Upper lobe of left lung (tissue), 6 donors: ENCODE measurements around the gene TM9SF2. TPM values are rescaled to one million over a fixed set of nuclear protein-coding genes. Genes with fewer than 3 reads are reported as not detected.

ENCODE experiments used
- ATAC-seq, 2 donors: fragments of 200-7000 bp; cut with Tn5 transposase; one replicate each; pipeline ENCODE4 v1.9.1; 2022; ENCODE audit warnings: mild to moderate bottlenecking in 2 of 2, moderate library complexity in 2 of 2; ENCODE audit not compliant: low FRiP score in 2 of 2
- DNase-seq, 2 donors: peaks; one replicate each; pipeline ENCODE4 v3.0.0-alpha.2; 2019 to 2020
- H3K27ac ChIP-seq, 4 donors: fragments of 200-600 bp; sonication (generic); one replicate each; pipeline ENCODE4 v1.5.1; 2016 to 2019
- H3K27me3 ChIP-seq, 4 donors: fragments of 200-600 bp; sonication (generic); one replicate each; pipeline ENCODE4 v1.5.1; 2017 to 2019
- H3K36me3 ChIP-seq, 4 donors: fragments of 200-600 bp; sonication (generic); one replicate each; pipeline ENCODE4 v1.5.1; 2016 to 2019
- H3K4me1 ChIP-seq, 4 donors: fragments of 200-600 bp; sonication (generic); one replicate each; pipeline ENCODE4 v1.5.1; 2018 to 2019
- H3K4me3 ChIP-seq, 4 donors: fragments of 200-600 bp; sonication (generic); one replicate each; pipeline ENCODE4 v1.5.1; 2017 to 2019; ENCODE audit warnings: mild to moderate bottlenecking in 2 of 4, moderate library complexity in 1 of 4
- H3K9me3 ChIP-seq, 4 donors: fragments of 200-600 bp; sonication (generic); one replicate each; pipeline ENCODE4 v1.5.1; 2018 to 2019
- EP300 ChIP-seq, 4 donors: sonication (generic); formaldehyde crosslinking; IDR thresholded peaks; one replicate each; pipeline ENCODE4 v1.5.1; 2017; ENCODE audit warnings: antibody characterized with exemption in 4 of 4, control low read depth in 2 of 4
- POLR2A ChIP-seq, 4 donors: fragments of 450-650 bp; IDR thresholded peaks; one replicate each; pipeline ENCODE4 v1.5.1; 2016 to 2017; ENCODE audit warnings: antibody characterized with exemption in 4 of 4, mild to moderate bottlenecking in 2 of 4
- POLR2AphosphoS5 ChIP-seq, 2 donors: sonication (generic); formaldehyde crosslinking; IDR thresholded peaks; one replicate each; pipeline ENCODE4 v1.5.1; 2017; ENCODE audit warnings: antibody characterized with exemption in 2 of 2
- WGBS, 2 donors: methylation state at CpG; one replicate each; pipeline ENCODE4 v1.1.5; 2017 to 2018; 5-methylcytosine and 5-hydroxymethylcytosine counted together
- total RNA-seq, 6 donors: library from RNA; depleted of rRNA in 4 of 6; stranded (reverse); fragments of >200 nt in 4 of 6; gene quantifications; one replicate each; pipeline versions ENCODE4 v1.1.0 to v1.2.1, GENCODE V29; 2016 to 2021
- TF ChIP-seq, protein P1 (sequence below), 6 experiments: fragments of 450-650 bp in 4 of 6; fragments of 200-600 bp in 2 of 6; sonication (generic) in 2 of 6; IDR thresholded peaks; one replicate each; pipeline ENCODE4 v1.5.1; 2016 to 2019; ENCODE audit warnings: antibody characterized with exemption in 6 of 6
- donor health status: DM: no; HTN: no; CAD: no; lungs with moderate emphysema.
- donor health status: DM: no; HTN: yes; CAD: no; lungs with severe emphysema.

TM9SF2 gene
- total RNA-seq, 6 donors from 2014 or later: 34.7 to 142 (median 116) TPM

DNA sequence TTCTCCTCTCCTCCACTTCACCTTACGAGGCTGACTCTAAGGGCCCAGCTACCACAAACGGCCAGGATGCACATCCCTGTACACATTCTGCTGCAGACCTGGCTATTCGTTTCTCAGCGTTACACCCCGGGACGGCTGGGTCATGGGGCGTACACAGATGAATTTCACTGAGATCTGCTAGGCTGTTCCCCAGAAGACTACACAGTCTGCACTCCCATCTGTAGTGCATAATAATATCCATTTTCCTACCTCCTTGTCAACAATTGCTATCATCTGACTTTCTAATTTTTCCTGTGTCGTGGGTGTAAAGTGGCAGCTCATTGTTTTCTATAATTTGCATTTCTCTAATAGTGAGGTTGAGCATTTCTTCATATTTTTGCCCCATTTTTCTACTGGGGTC, 85.7 kb downstream of the TM9SF2 start:
- Histone ChIP-seq H3K4me3 (no peak overlapping the region), H3K9me3 (no peaks in the 10 kb centered on the region), H3K4me1 (no peaks in the 10 kb centered on the region), H3K27ac (no peak overlapping the region), H3K27me3 (no peaks in the 10 kb centered on the region), H3K36me3 (no peaks in the 10 kb centered on the region)
- TF ChIP-seq, protein P1, sequence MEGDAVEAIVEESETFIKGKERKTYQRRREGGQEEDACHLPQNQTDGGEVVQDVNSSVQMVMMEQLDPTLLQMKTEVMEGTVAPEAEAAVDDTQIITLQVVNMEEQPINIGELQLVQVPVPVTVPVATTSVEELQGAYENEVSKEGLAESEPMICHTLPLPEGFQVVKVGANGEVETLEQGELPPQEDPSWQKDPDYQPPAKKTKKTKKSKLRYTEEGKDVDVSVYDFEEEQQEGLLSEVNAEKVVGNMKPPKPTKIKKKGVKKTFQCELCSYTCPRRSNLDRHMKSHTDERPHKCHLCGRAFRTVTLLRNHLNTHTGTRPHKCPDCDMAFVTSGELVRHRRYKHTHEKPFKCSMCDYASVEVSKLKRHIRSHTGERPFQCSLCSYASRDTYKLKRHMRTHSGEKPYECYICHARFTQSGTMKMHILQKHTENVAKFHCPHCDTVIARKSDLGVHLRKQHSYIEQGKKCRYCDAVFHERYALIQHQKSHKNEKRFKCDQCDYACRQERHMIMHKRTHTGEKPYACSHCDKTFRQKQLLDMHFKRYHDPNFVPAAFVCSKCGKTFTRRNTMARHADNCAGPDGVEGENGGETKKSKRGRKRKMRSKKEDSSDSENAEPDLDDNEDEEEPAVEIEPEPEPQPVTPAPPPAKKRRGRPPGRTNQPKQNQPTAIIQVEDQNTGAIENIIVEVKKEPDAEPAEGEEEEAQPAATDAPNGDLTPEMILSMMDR (IDR thresholded peaks at IDR 0.05): no peak
- 92 to 96% methylated on average over 8 of the region's 8 CpGs for WGBS, 2 donors
- ATAC-seq: no peak
- no peak for DNase-seq

DNA sequence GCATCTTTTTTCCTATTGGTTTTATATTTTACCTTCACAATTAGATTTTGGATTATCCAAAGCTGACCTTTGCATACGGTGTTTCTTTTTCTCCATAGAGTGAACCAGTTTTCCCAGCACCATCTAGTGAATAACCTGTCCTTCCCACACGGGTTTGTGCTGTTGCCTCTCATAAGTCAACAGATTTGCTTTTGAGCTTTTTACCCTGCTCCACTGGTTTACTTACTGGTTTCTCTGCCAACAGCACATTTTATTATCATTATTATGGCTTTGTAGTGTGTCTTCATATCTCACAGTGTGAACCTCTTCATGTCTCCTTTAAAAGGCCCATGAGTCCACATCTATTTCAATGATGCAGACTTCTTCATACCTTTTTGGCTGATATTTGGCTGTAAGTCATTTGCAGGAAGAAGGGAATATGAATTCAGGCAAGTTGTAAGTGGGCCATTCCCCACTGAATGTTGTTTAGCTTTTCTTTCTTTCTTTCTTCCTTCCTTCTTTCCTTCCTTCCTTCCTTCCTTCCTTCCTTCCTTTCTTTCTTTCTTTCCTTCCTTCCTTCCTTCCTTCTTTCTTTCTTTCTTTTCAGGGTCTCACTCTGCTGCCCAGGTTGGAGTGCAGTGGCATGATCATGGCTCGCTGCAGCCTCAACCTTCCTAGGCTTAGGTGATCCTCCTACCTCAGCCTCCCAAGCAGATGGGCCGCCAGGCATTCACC, 86.8 kb downstream of the TM9SF2 start:
- WGBS, 2 donors: 84 to 92% methylated on average over 4 of the region's 4 CpGs
- H3K27me3 ChIP-seq: no peaks in the 10 kb centered on the region
- no peak overlapping the region for H3K4me3 ChIP-seq
- no peaks in the 10 kb centered on the region for H3K4me1 ChIP-seq
- H3K36me3 ChIP-seq: no peaks in the 10 kb centered on the region
- H3K9me3 ChIP-seq: no peaks in the 10 kb centered on the region
- ATAC-seq: no peak
- H3K27ac ChIP-seq: no peak overlapping the region
- DNase-seq: no peak
- TF ChIP-seq POLR2A (IDR thresholded peaks at IDR 0.05): no peak
- no peak for TF ChIP-seq POLR2AphosphoS5 (IDR thresholded peaks at IDR 0.05)
- TF ChIP-seq EP300 (IDR thresholded peaks at IDR 0.05): no peak
- TF ChIP-seq, protein P1 (IDR thresholded peaks at IDR 0.05): no peak

DNA sequence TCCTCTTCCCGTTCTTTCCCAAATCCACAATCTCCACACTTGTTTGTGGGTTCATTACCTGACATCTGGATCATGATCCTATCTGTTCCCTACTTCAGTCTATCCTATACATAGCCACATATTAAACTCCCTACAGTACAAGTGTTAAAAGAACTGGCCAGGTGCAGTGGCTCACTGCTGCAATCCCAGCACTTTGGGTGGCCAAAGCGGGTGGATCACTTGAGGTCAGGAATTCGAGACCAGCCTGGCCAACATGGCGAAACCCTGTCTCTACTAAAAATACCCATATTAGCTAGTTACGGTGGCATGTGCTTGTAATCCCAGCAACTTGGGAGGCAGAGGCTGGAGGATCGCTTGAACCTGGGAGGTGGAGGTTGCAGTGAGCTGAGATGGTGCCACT, 88.3 kb downstream of the TM9SF2 start:
- ATAC-seq (no peak), DNase-seq (no peak)
- no peaks in the 10 kb centered on the region for H3K27me3 ChIP-seq
- 92 to 94% methylated on average over 6 of the region's 6 CpGs for WGBS, 2 donors
- H3K27ac ChIP-seq: no peak overlapping the region
- H3K36me3 ChIP-seq: no peaks in the 10 kb centered on the region
- TF ChIP-seq POLR2A (IDR thresholded peaks at IDR 0.05) (no peak), EP300 (IDR thresholded peaks at IDR 0.05) (no peak), POLR2AphosphoS5 (IDR thresholded peaks at IDR 0.05) (no peak)
- TF ChIP-seq, protein P1 (IDR thresholded peaks at IDR 0.05): no peak
- H3K9me3 ChIP-seq: no peaks in the 10 kb centered on the region
- no peaks in the 10 kb centered on the region for H3K4me1 ChIP-seq
- no peak overlapping the region for H3K4me3 ChIP-seq

DNA sequence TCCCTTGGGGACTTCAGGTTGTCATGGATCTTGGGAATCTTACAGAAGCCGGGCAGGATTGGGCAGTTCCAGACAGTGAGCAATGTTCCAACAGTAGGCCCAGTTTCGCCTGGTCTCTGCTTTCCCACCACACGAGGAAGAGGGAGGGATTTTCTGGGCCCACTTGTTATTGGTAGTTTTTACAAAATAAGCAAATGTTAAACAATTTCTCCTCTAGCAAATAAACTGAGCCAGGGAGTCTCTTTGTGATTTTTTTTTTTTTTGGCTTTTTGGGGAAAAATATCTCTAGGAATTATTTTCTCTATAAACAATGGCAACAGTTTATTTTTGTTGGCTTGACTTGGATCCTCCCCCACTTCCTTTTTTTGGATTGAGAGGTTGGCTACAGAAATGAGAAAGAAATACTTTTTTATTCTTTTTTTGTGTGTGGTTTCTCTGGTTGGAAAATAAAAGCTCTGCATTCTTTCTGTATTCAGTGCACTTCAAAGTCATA, 89.3 kb downstream of the TM9SF2 start:
- no peak overlapping the region for H3K27ac ChIP-seq
- DNase-seq (no peak), ATAC-seq (no peak)
- no peaks in the 10 kb centered on the region for H3K4me1 ChIP-seq
- no peaks in the 10 kb centered on the region for H3K9me3 ChIP-seq
- H3K27me3 ChIP-seq: no peaks in the 10 kb centered on the region
- TF ChIP-seq POLR2A (IDR thresholded peaks at IDR 0.05) (no peak), POLR2AphosphoS5 (IDR thresholded peaks at IDR 0.05) (no peak), EP300 (IDR thresholded peaks at IDR 0.05) (no peak)
- TF ChIP-seq, protein P1 (IDR thresholded peaks at IDR 0.05): no peak
- no peaks in the 10 kb centered on the region for H3K36me3 ChIP-seq
- WGBS, 2 donors: 58 to 62% methylated on average over 3 of the region's 3 CpGs
- no peak overlapping the region for H3K4me3 ChIP-seq

DNA sequence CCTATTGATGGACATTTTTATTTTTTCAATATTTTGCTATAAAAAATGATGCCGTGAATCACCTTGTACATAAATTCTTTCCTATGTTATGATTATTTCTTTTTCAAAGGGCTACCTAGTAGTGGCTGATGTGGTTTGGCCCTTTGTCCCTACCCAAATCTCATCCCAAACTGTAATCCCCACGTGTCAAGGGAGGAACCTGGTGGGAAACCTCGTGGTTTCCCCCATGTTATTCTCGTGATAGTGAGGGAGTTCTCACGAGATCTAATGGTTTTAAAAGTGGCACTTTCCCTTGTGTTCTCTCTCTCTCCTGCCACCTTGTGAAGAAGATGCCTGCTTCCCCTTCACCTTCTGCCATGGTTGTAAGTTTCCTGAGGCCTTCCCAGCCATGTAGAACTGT, 94.9 kb downstream of the TM9SF2 start:
- H3K4me3 ChIP-seq: no peak overlapping the region
- 84% methylated on average over 5 of the region's 5 CpGs for whole genome bisulfite sequencing, 2 donors
- ATAC-seq (no peak), DNase-seq (no peak)
- H3K27me3 ChIP-seq: no peaks in the 10 kb centered on the region
- no peaks in the 10 kb centered on the region for H3K9me3 ChIP-seq
- TF ChIP-seq EP300 (IDR thresholded peaks at IDR 0.05) (no peak), POLR2A (IDR thresholded peaks at IDR 0.05) (no peak)
- H3K4me1 ChIP-seq: no peaks in the 10 kb centered on the region
- H3K27ac ChIP-seq: no peak overlapping the region
- H3K36me3 ChIP-seq: no peaks in the 10 kb centered on the region
